SH-SY5Y (cell line): Measurements from ENCODE around the gene SLC7A10.

Experiments
- GATA2 ChIP-seq: IDR thresholded peaks from 2 replicates; pipeline ENCODE4 v1.6.1; 2011; ENCODE audit warnings: mild to moderate bottlenecking, low read depth, low read length
- GATA3 ChIP-seq: IDR thresholded peaks from 2 replicates; pipeline ENCODE4 v1.6.1; 2011; ENCODE audit warnings: low read depth, mild to moderate bottlenecking, low read length, moderate library complexity

- no peak for TF ChIP-seq GATA2
- no peak for TF ChIP-seq GATA3
Observed at GRCh38 chr19:33204136-33204973, 21.3 kb downstream of the SLC7A10 start.
